ENCODE data around the gene SLC1A3.

SLC1A3 gene

GRCh38 chr5:36630201-36631145 lies 24.1 kb downstream of the SLC1A3 start:
- H3K9me2 ChIP-seq (replicated peaks; ENCODE audit: insufficient read depth, low read length): no peaks in the 10 kb centered on the region
- no peak overlapping the region for H3K27ac ChIP-seq (ENCODE audit: low read length)
- no peaks in the 10 kb centered on the region for H3K36me3 ChIP-seq (replicated peaks; ENCODE audit: insufficient read depth, low read length)
- no peaks in the 10 kb centered on the region for H4K20me1 ChIP-seq (ENCODE audit: insufficient read depth, low read length)
- no peak for DNase-seq
- no peaks in the 10 kb centered on the region for H3K4me1 ChIP-seq (ENCODE audit: low read length)
- no peak overlapping the region for H2AFZ ChIP-seq (ENCODE audit: low read length)
- TF ChIP-seq EZH2 (optimal IDR thresholded peaks at IDR 0.05; ENCODE audit: low read depth, low read length) (no peak), EZH2phosphoT487 (IDR thresholded peaks at IDR 0.05; ENCODE audit: low read length) (no peak)
- no peaks in the 10 kb centered on the region for H3K9me3 ChIP-seq (replicated peaks; ENCODE audit: insufficient read depth, low read length)
- no peak overlapping the region for H3K4me3 ChIP-seq (ENCODE audit: low read length)
- no peaks in the 10 kb centered on the region for H3K79me2 ChIP-seq (ENCODE audit: low read length)
- no peaks in the 10 kb centered on the region for H3F3A ChIP-seq (ENCODE audit: insufficient read depth, low read length)
- H3K27me3 ChIP-seq (replicated peaks; ENCODE audit: insufficient read depth, low read length): no peaks in the 10 kb centered on the region
- H3K4me2 ChIP-seq (ENCODE audit: low read depth, low read length): no peak overlapping the region
- H3K9ac ChIP-seq (ENCODE audit: low read length): no peak overlapping the region

GRCh38 chr5:36631154-36631553 lies 24.7 kb downstream of the SLC1A3 start:
- Histone ChIP-seq H3F3A (ENCODE audit: insufficient read depth, low read length) (no peaks in the 10 kb centered on the region), H3K36me3 (replicated peaks; ENCODE audit: insufficient read depth, low read length) (no peaks in the 10 kb centered on the region), H3K4me3 (ENCODE audit: low read length) (no peak overlapping the region), H3K27ac (ENCODE audit: low read length) (no peak overlapping the region), H3K27me3 (replicated peaks; ENCODE audit: insufficient read depth, low read length) (no peaks in the 10 kb centered on the region), H3K9me3 (replicated peaks; ENCODE audit: insufficient read depth, low read length) (no peaks in the 10 kb centered on the region), H2AFZ (ENCODE audit: low read length) (no peak overlapping the region), H3K79me2 (ENCODE audit: low read length) (no peaks in the 10 kb centered on the region), H3K4me1 (ENCODE audit: low read length) (no peaks in the 10 kb centered on the region), H3K9ac (ENCODE audit: low read length) (no peak overlapping the region), H3K9me2 (replicated peaks; ENCODE audit: insufficient read depth, low read length) (no peaks in the 10 kb centered on the region), H4K20me1 (ENCODE audit: insufficient read depth, low read length) (no peaks in the 10 kb centered on the region), H3K4me2 (ENCODE audit: low read depth, low read length) (no peak overlapping the region)
- no peak for TF ChIP-seq EZH2phosphoT487 (IDR thresholded peaks at IDR 0.05; ENCODE audit: low read length)
- TF ChIP-seq EZH2 (optimal IDR thresholded peaks at IDR 0.05; ENCODE audit: low read depth, low read length): no peak
- no peak for TF ChIP-seq CTCF (IDR thresholded peaks at IDR 0.05; ENCODE audit: low read length)
- DNase-seq: no peak

- H2AFZ ChIP-seq (ENCODE audit: low read length): no peak overlapping the region
- H3K4me2 ChIP-seq (ENCODE audit: low read depth, low read length): no peak overlapping the region
- H3K27ac ChIP-seq (ENCODE audit: low read length): no peak overlapping the region
- no peak for TF ChIP-seq EZH2phosphoT487 (IDR thresholded peaks at IDR 0.05; ENCODE audit: low read length)
- TF ChIP-seq CTCF (IDR thresholded peaks at IDR 0.05; ENCODE audit: low read length): no peak
- TF ChIP-seq EZH2 (optimal IDR thresholded peaks at IDR 0.05; ENCODE audit: low read depth, low read length): no peak
- no peaks in the 10 kb centered on the region for H3K9me3 ChIP-seq (replicated peaks; ENCODE audit: insufficient read depth, low read length)
- no peak overlapping the region for H3K9ac ChIP-seq (ENCODE audit: low read length)
- H3K27me3 ChIP-seq (replicated peaks; ENCODE audit: insufficient read depth, low read length): no peaks in the 10 kb centered on the region
- no peak for DNase-seq
- H3K9me2 ChIP-seq (replicated peaks; ENCODE audit: insufficient read depth, low read length): no peaks in the 10 kb centered on the region
- H3K4me1 ChIP-seq (ENCODE audit: low read length): no peaks in the 10 kb centered on the region
- H3F3A ChIP-seq (ENCODE audit: insufficient read depth, low read length): no peaks in the 10 kb centered on the region
- H4K20me1 ChIP-seq (ENCODE audit: insufficient read depth, low read length): no peaks in the 10 kb centered on the region
- no peaks in the 10 kb centered on the region for H3K79me2 ChIP-seq (ENCODE audit: low read length)
- no peaks in the 10 kb centered on the region for H3K36me3 ChIP-seq (replicated peaks; ENCODE audit: insufficient read depth, low read length)
- H3K4me3 ChIP-seq (ENCODE audit: low read length): no peak overlapping the region
Measured at GRCh38 chr5:36631620-36632362, 25.4 kb downstream of the SLC1A3 start.
